Stimulated activated CD4-positive, alpha-beta T cell treated with anti-CD3 and anti-CD28 coated beads, Interleukin-2, amount 100 ng/mL, for 24 hours (primary cell): Measurements from ENCODE around the gene IL1RAPL1.
"Not testable (repeated sequence)": the region's sequence is repeated elsewhere in the genome, so short reads cannot be mapped to it uniquely, and the experiment has no call there.

Source experiments
- DNase-seq, 2 donors: peaks; one replicate each; pipeline ENCODE4 v3.0.0-alpha.2; 2020

Gene IL1RAPL1

GRCh38 chrX:28997706-28998463, 410.6 kb downstream of the IL1RAPL1 start:
- no peak for DNase-seq

GRCh38 chrX:28998609-28999135, 411.4 kb downstream of the IL1RAPL1 start:
- DNase-seq: no peak

- DNase-seq: no peak
Measured at GRCh38 chrX:29012867-29013266, 425.6 kb downstream of the IL1RAPL1 start.

- DNase-seq: no peak
Measured at GRCh38 chrX:29023207-29023606, 436.0 kb downstream of the IL1RAPL1 start.

GRCh38 chrX:29024871-29025270, 437.6 kb downstream of the IL1RAPL1 start:
- no peak for DNase-seq

- no peak for DNase-seq
Measured at GRCh38 chrX:29039501-29039900, 452.3 kb downstream of the IL1RAPL1 start.

- no peak for DNase-seq
Measured at GRCh38 chrX:29040160-29040559, 452.9 kb downstream of the IL1RAPL1 start.

GRCh38 chrX:29042341-29042740, 455.1 kb downstream of the IL1RAPL1 start:
- DNase-seq: no peak

- DNase-seq: no peak
Measured at GRCh38 chrX:29043746-29044145, 456.5 kb downstream of the IL1RAPL1 start.

GRCh38 chrX:29044423-29045184, 457.4 kb downstream of the IL1RAPL1 start:
- DNase-seq: no peak

- DNase-seq: no peak
Measured at GRCh38 chrX:29065477-29065876, 478.2 kb downstream of the IL1RAPL1 start.

- DNase-seq: no peak
Measured at GRCh38 chrX:29066516-29066915, 479.3 kb downstream of the IL1RAPL1 start.

GRCh38 chrX:29067351-29067750, 480.1 kb downstream of the IL1RAPL1 start:
- no peak for DNase-seq

GRCh38 chrX:29071525-29072320, 484.5 kb downstream of the IL1RAPL1 start:
- DNase-seq: no peak

- DNase-seq: no peak
Measured at GRCh38 chrX:29082558-29082957, 495.3 kb downstream of the IL1RAPL1 start.

GRCh38 chrX:29083823-29084222, 496.6 kb downstream of the IL1RAPL1 start:
- DNase-seq: no peak

- no peak for DNase-seq
Measured at GRCh38 chrX:29090811-29091210, 503.6 kb downstream of the IL1RAPL1 start.

- no peak for DNase-seq
Measured at GRCh38 chrX:29107231-29107630, 520.0 kb downstream of the IL1RAPL1 start.

GRCh38 chrX:29110041-29110440, 522.8 kb downstream of the IL1RAPL1 start:
- DNase-seq: no peak

GRCh38 chrX:29113221-29113620, 526.0 kb downstream of the IL1RAPL1 start:
- no peak for DNase-seq

GRCh38 chrX:29122817-29123216, 535.6 kb downstream of the IL1RAPL1 start:
- not testable (repeated sequence) for DNase-seq

GRCh38 chrX:29130905-29131304, 543.7 kb downstream of the IL1RAPL1 start:
- DNase-seq: no peak

GRCh38 chrX:29136904-29137303, 549.7 kb downstream of the IL1RAPL1 start:
- DNase-seq: no peak
